ENCODE measurements around the gene CORO2A. TPM values are rescaled to one million over a fixed set of nuclear protein-coding genes. Genes with fewer than 3 reads are reported as not detected.

CORO2A gene
- total and polyA plus RNA-seq, 10 of the 15 experiments (the other 5 are each of a cell fraction or from before 2014, with no cell fraction given): 1.0 to 5.3 (median 3.5) TPM

DNA sequence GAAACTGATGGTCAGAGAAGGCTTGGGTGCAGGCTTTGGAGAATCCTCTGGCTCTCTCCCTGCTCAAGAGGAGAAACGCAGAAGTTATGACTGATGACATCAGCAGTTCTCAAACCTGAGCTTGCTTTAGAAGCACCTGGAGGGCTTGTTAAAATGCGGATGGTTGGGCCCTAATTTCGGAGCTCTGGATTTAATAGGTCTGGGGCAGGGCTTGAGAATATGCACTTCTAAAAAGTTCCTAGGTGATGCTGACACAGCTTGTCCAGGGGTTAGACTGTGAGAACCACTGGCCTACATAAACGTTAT, 36.6 kb upstream of the CORO2A start:
- H3K79me2 ChIP-seq (ENCODE audit: control insufficient read depth, insufficient read depth, low read length): no peaks in the 10 kb centered on the region
- no peak overlapping the region for H3K9ac ChIP-seq (ENCODE audit: control insufficient read depth, insufficient read depth, low read length)
- no peaks in the 10 kb centered on the region for H3K36me3 ChIP-seq (ENCODE audit: control insufficient read depth in 2 of 2, insufficient read depth in 2 of 2, low read length in 1 of 2)
- H4K20me1 ChIP-seq (ENCODE audit: control insufficient read depth, insufficient read depth): no peaks in the 10 kb centered on the region
- peaks cover 7% of the 10 kb centered on the region; the same call in 1 of the 2 replicates for H3K4me1 ChIP-seq (ENCODE audit: control insufficient read depth, insufficient read depth, low read length)
- SMC1A ChIA-PET (ENCODE audit: uncharacterized antibody, unreplicated experiment): interaction anchor here (0.7 kb wide), 1 partner anchor 24 kb away, joined by 3 read pairs; no protein-coding TSS in a partner anchor
- DNase-seq (ENCODE audit: low read depth, low spot score) (no peak), FAIRE-seq (no peak), ATAC-seq (no peak)
- CTCF ChIA-PET: interaction anchor here (1.0 kb wide), 1 partner anchor 291 kb away, joined by 3 read pairs; the partner anchor contains the start of gene HEMGN
- no peak overlapping the region for H3K4me2 ChIP-seq (ENCODE audit: control insufficient read depth, insufficient read depth)
- no peaks in the 10 kb centered on the region for H3K27me3 ChIP-seq (replicated peaks in 1 of 2; ENCODE audit: control insufficient read depth in 2 of 2, insufficient read depth in 2 of 2, low read length in 1 of 2)
- no peaks in the 10 kb centered on the region for H3K9me3 ChIP-seq (replicated peaks; ENCODE audit: control insufficient read depth, insufficient read depth, low read length)
- H3K4me3 ChIP-seq: no peak overlapping the region
- in situ Hi-C loops (cut with MboI): no loop called here
- RAD21 ChIA-PET (ENCODE audit: unreplicated experiment): interaction anchor here (1.1 kb wide), 1 partner anchor 28 kb away, joined by 4 read pairs; no protein-coding TSS in a partner anchor
- WGBS (ENCODE audit: insufficient coverage, insufficient replicate concordance, low lambda C conversion rate, missing lambda C conversion rate): 96% methylated on average over 4 of the region's 4 CpGs
- no peak overlapping the region for H2AFZ ChIP-seq (ENCODE audit: control insufficient read depth, low read depth, low read length)
- intact Hi-C loops (cut with micrococcal nuclease; ENCODE audit: unreplicated experiment): no loop called here
- TF ChIP-seq, protein P1, sequence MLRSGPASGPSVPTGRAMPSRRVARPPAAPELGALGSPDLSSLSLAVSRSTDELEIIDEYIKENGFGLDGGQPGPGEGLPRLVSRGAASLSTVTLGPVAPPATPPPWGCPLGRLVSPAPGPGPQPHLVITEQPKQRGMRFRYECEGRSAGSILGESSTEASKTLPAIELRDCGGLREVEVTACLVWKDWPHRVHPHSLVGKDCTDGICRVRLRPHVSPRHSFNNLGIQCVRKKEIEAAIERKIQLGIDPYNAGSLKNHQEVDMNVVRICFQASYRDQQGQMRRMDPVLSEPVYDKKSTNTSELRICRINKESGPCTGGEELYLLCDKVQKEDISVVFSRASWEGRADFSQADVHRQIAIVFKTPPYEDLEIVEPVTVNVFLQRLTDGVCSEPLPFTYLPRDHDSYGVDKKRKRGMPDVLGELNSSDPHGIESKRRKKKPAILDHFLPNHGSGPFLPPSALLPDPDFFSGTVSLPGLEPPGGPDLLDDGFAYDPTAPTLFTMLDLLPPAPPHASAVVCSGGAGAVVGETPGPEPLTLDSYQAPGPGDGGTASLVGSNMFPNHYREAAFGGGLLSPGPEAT (IDR thresholded peaks at IDR 0.05; ENCODE audit: low read depth): no peak
- POLR2A ChIA-PET: no interaction called here
- no TSS peak for BruUV-seq (replicated peaks)
- H3K27ac ChIP-seq (ENCODE audit: control insufficient read depth, insufficient read depth): no peak overlapping the region

DNA sequence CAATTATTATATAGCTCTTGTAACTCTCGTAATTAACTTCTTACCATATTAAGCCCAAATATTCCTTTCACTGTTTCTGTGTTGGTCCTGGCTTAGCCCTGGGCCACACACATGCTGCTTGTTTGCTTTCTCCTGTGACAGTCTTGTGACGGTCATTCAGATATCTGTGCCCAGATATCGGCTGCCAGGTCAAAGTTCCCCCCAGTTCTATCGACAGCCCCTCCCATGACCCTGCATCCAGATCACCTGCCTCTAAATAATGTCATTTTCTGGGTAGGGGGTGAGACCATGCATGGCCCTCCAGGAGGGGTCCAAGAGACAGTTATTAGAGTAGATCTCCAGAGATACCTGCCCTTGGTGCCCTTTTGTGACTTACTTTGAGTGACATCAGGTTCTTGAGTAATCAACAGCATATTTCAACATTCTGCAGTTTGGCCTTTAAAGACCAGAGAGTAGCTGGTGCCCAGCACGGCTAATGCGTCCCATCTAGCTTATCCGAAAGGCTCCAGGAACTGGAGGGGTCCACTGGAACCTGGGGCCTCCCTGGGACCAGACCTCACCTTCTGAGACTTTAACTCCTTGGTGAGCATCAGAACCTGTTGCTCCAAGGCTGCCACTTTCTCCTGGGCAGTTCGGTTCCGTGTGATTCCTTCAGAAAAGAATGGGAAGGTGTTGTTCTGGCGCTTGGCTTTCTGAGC, 36.1 kb upstream of the CORO2A start:
- no TSS peak for BruUV-seq (replicated peaks)
- DNase-seq (ENCODE audit: low read depth, low spot score): no peak
- Histone ChIP-seq H3K36me3 (ENCODE audit: control insufficient read depth in 2 of 2, insufficient read depth in 2 of 2, low read length in 1 of 2) (no peaks in the 10 kb centered on the region), H3K9me3 (replicated peaks; ENCODE audit: control insufficient read depth, insufficient read depth, low read length) (no peaks in the 10 kb centered on the region), H2AFZ (ENCODE audit: control insufficient read depth, low read depth, low read length) (no peak overlapping the region), H3K4me1 (ENCODE audit: control insufficient read depth, insufficient read depth, low read length) (peaks cover 7% of the 10 kb centered on the region; the same call in 1 of the 2 replicates), H3K79me2 (ENCODE audit: control insufficient read depth, insufficient read depth, low read length) (no peaks in the 10 kb centered on the region), H3K9ac (ENCODE audit: control insufficient read depth, insufficient read depth, low read length) (no peak overlapping the region), H3K4me3 (no peak overlapping the region), H3K27me3 (replicated peaks in 1 of 2; ENCODE audit: control insufficient read depth in 2 of 2, insufficient read depth in 2 of 2, low read length in 1 of 2) (no peaks in the 10 kb centered on the region), H3K4me2 (ENCODE audit: control insufficient read depth, insufficient read depth) (no peak overlapping the region), H4K20me1 (ENCODE audit: control insufficient read depth, insufficient read depth) (no peaks in the 10 kb centered on the region), H3K27ac (ENCODE audit: control insufficient read depth, insufficient read depth) (no peak overlapping the region)
- no peak for TF ChIP-seq RELA (IDR thresholded peaks at IDR 0.05; ENCODE audit: borderline replicate concordance, partially characterized antibody)
- TF ChIP-seq, protein P2, sequence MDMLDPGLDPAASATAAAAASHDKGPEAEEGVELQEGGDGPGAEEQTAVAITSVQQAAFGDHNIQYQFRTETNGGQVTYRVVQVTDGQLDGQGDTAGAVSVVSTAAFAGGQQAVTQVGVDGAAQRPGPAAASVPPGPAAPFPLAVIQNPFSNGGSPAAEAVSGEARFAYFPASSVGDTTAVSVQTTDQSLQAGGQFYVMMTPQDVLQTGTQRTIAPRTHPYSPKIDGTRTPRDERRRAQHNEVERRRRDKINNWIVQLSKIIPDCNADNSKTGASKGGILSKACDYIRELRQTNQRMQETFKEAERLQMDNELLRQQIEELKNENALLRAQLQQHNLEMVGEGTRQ (IDR thresholded peaks at IDR 0.05; ENCODE audit: borderline replicate concordance, low read depth, low read length): no peak
- no peak for TF ChIP-seq ZNF207 (IDR thresholded peaks at IDR 0.05; ENCODE audit: borderline replicate concordance)
- TF ChIP-seq SMARCA5 (IDR thresholded peaks at IDR 0.05): no peak
- in situ Hi-C loops (cut with MboI): no loop called here
- ChIA-PET RAD21 (ENCODE audit: unreplicated experiment) (no interaction called here), CTCF (no interaction called here), SMC1A (ENCODE audit: uncharacterized antibody, unreplicated experiment) (interaction anchor here (0.8 kb wide), 1 partner anchor 18 kb away, joined by 3 read pairs; no protein-coding TSS in a partner anchor), POLR2A (no interaction called here)
- intact Hi-C loops (cut with micrococcal nuclease; ENCODE audit: unreplicated experiment): no loop called here
- WGBS (ENCODE audit: insufficient coverage, insufficient replicate concordance, low lambda C conversion rate, missing lambda C conversion rate): 90% methylated on average over 10 of the region's 10 CpGs
- ATAC-seq: no peak
- FAIRE-seq: no peak
